ENCODE data around the gene WFS1. TPM values are rescaled to one million over a fixed set of nuclear protein-coding genes. Genes with fewer than 3 reads are reported as not detected.

Gene WFS1
- total and polyA plus RNA-seq, 2 of the 4 experiments (the other 2 are of a cell fraction), result 9.7 to 42.4 TPM

- no peak overlapping the region for H4K91ac ChIP-seq (ENCODE audit: insufficient read depth, low read depth, low read length)
- no peak overlapping the region for H3K4me3 ChIP-seq (ENCODE audit: insufficient read depth, low read depth, low read length)
- in situ Hi-C loops (cut with MboI; ENCODE audit: low sequenced_read_pairs) (loop anchor here (10.0 kb wide), 1 partner anchor 326 kb away; no protein-coding TSS in a partner anchor), intact Hi-C loops (cut with micrococcal nuclease) (no loop called here), dilution Hi-C loops (cut with HindIII; ENCODE audit: low sequenced_read_pairs, unreplicated experiment) (no loop called here)
- no peak overlapping the region for H3K27ac ChIP-seq (ENCODE audit: insufficient read depth, low read length)
- H3K79me1 ChIP-seq (ENCODE audit: low read depth in 1 of 2, low read length in 2 of 2), result no peaks in the 10 kb centered on the region
- no peak overlapping the region for H2BK15ac ChIP-seq (ENCODE audit: low read depth, low read length)
- H2BK20ac ChIP-seq (ENCODE audit: low read depth, low read length), result no peak overlapping the region
- no peak overlapping the region for H2AK9ac ChIP-seq (replicated peaks; ENCODE audit: low read depth, low read length, poor library complexity)
- no peak overlapping the region for H2AFZ ChIP-seq (replicated peaks; ENCODE audit: low read length, poor library complexity)
- no peak overlapping the region for H3K14ac ChIP-seq (replicated peaks; ENCODE audit: low read depth, low read length)
- DNase-seq, result no peak
- ChIA-PET POLR2A (ENCODE audit: unreplicated experiment) (interaction anchor here (0.6 kb wide), 1 partner anchor 12 kb away, joined by 3 read pairs; no protein-coding TSS in a partner anchor), CTCF (interaction anchor here (0.9 to 3.5 kb wide), 3 partner anchors 9 to 70 kb away, joined by 3 to 13 read pairs (median 3); no protein-coding TSS in a partner anchor)
- BruUV-seq (replicated peaks), result no TSS peak
- 67% methylated on average over 1 of the region's 6 CpGs; no CpG with 5 or more reads in 1 of the 2 experiments for WGBS, 2 experiments (ENCODE audit: extremely low coverage in 2 of 2, insufficient read length in 1 of 2)
- peaks cover 26% of the 10 kb centered on the region for H3K27me3 ChIP-seq (ENCODE audit: control insufficient read depth, insufficient read depth, low read length)
- no peaks in the 10 kb centered on the region for H3K36me3 ChIP-seq (ENCODE audit: control insufficient read depth, insufficient read depth, low read length)
- TF ChIP-seq CHD1 (IDR thresholded peaks at IDR 0.05; ENCODE audit: low read depth, low read length) (no peak), USF2 (IDR thresholded peaks at IDR 0.05; ENCODE audit: low read depth, low read length) (no peak), SMC3 (IDR thresholded peaks at IDR 0.05; ENCODE audit: low read depth, low read length) (no peak), MAFK (IDR thresholded peaks at IDR 0.05; ENCODE audit: low read depth, low read length) (no peak), RAD21 (IDR thresholded peaks at IDR 0.05; ENCODE audit: low read length) (no peak), POLR2A (IDR thresholded peaks at IDR 0.05; ENCODE audit: low read depth, low read length) (no peak)
- no peak overlapping the region for H2BK120ac ChIP-seq (ENCODE audit: low read depth, low read length)
- H3K56ac ChIP-seq (ENCODE audit: extremely low read depth, insufficient read depth, low read length), result no peak overlapping the region
- H3K23ac ChIP-seq (ENCODE audit: low read depth, low read length), result no peak overlapping the region
- no peaks in the 10 kb centered on the region for H3K4me1 ChIP-seq (ENCODE audit: control insufficient read depth, insufficient read depth, low read length)
- no peak overlapping the region for H4K5ac ChIP-seq (ENCODE audit: low read depth, low read length)
- H3K9me3 ChIP-seq (ENCODE audit: control insufficient read depth, insufficient read depth, low read length), result peaks cover 3% of the 10 kb centered on the region
- H3K9ac ChIP-seq (ENCODE audit: low read depth, low read length), result no peak overlapping the region
- no peak overlapping the region for H2BK5ac ChIP-seq (ENCODE audit: low read depth, low read length, poor library complexity, severe bottlenecking)
- H3K4me2 ChIP-seq (ENCODE audit: low read depth, low read length), result no peak overlapping the region
- H3K4ac ChIP-seq (ENCODE audit: low read depth, low read length), result no peak overlapping the region
- H4K8ac ChIP-seq (ENCODE audit: low read depth in 2 of 2, low read length in 2 of 2), result no peak overlapping the region
- H3K18ac ChIP-seq (ENCODE audit: low read depth, low read length), result no peak overlapping the region
- no peaks in the 10 kb centered on the region for H4K20me1 ChIP-seq (ENCODE audit: insufficient read depth, low read length)
- H2AK5ac ChIP-seq (ENCODE audit: low read depth, low read length), result no peak overlapping the region
- H3K9me1 ChIP-seq (ENCODE audit: insufficient read depth, low read length), result no peaks in the 10 kb centered on the region
- ATAC-seq (ENCODE audit: low read depth), result no peak
Observed at GRCh38 chr4:6320663-6321062, 51.0 kb downstream of the WFS1 start.

Data from IMR-90 (cell line).